Panc1 (cell line): Measurements from ENCODE around the gene IFNE. TPM values are rescaled to one million over a fixed set of nuclear protein-coding genes. Genes with fewer than 3 reads are reported as not detected.

Experiments
- ATAC-seq: fragments of 200-7000 bp; cut with Tn5 transposase; 2 replicates; pipeline ENCODE4 v1.9.1; 2020; ENCODE audit warnings: mild to moderate bottlenecking, moderate library complexity
- BruUV-seq: library from RNA; stranded (reverse); fragments of 400-500 nt; replicated peaks from 2 replicates; lab custom pipeline; 2021; lab: Mats Ljungman, UMichigan
- CTCF ChIA-PET: fragments of 300-600 bp; sonication (Branson Sonifier 250); formaldehyde crosslinking; loops from one replicate; lab custom pipeline; 2022; ENCODE audit warnings: antibody characterized with exemption; lab: Charles Lee
- POLR2A ChIA-PET: fragments of 300-600 bp; sonication (Branson Sonifier 250); formaldehyde crosslinking; loops from one replicate; lab custom pipeline; 2022; ENCODE audit warnings: antibody characterized with exemption; lab: Charles Lee
- DNase-seq: peaks from one replicate; pipeline ENCODE4 v3.0.0-alpha.2; 2010; ENCODE audit warnings: low read depth, low spot score
- H3K27ac ChIP-seq: 2 replicates; pipeline ENCODE4 v1.5.1; 2011; ENCODE audit warnings: mild to moderate bottlenecking, low read length, inconsistent platforms
- H3K27me3 ChIP-seq: fragments of 200-500 bp; sonication (Bioruptor generic); 2 replicates; pipeline ENCODE4 v1.6.0; 2014; ENCODE audit warnings: low read length, inconsistent platforms; ENCODE audit not compliant: control insufficient read depth, insufficient read depth
- H3K36me3 ChIP-seq: fragments of 200-500 bp; sonication (Bioruptor generic); 2 replicates; pipeline ENCODE4 v1.5.1; 2014; ENCODE audit warnings: inconsistent platforms, mild to moderate bottlenecking, low read length, moderate library complexity; ENCODE audit not compliant: control insufficient read depth, insufficient read depth
- H3K4me1 ChIP-seq: 2 replicates; pipeline ENCODE4 v1.5.1; 2011; ENCODE audit warnings: inconsistent platforms, mild to moderate bottlenecking, low read length, moderate library complexity; ENCODE audit not compliant: control insufficient read depth, insufficient read depth
- H3K4me3 ChIP-seq, 2 experiments: 2 replicates each; pipeline ENCODE4 v1.5.1; 2011 to 2012; ENCODE audit warnings: low read depth in 2 of 2, low read length in 2 of 2, mild to moderate bottlenecking in 2 of 2, inconsistent platforms in 1 of 2, moderate library complexity in 1 of 2
- H3K9me3 ChIP-seq: fragments of 200-500 bp; sonication (Bioruptor generic); 2 replicates; pipeline ENCODE4 v1.5.1; 2014; ENCODE audit warnings: low read depth, mild to moderate bottlenecking, inconsistent platforms, low read length, moderate library complexity; ENCODE audit not compliant: control insufficient read depth, insufficient read depth
- CTCF ChIP-seq: fragments of 450-650 bp; IDR thresholded peaks from 2 replicates; pipeline ENCODE4 v1.5.1; 2017; ENCODE audit warnings: mild to moderate bottlenecking
- POLR2AphosphoS5 ChIP-seq: IDR thresholded peaks from 2 replicates; pipeline ENCODE4 v1.6.1; 2012; ENCODE audit warnings: mild to moderate bottlenecking, low read depth, low read length, moderate library complexity
- REST ChIP-seq, 2 experiments: IDR thresholded peaks; 2 replicates each; pipeline ENCODE4 v1.6.1; 2011 to 2012; ENCODE audit warnings: low read depth in 2 of 2, control low read depth in 1 of 2, low read length in 1 of 2, mild to moderate bottlenecking in 1 of 2, moderate library complexity in 1 of 2; ENCODE audit not compliant: insufficient read depth in 1 of 2
- SIN3A ChIP-seq: IDR thresholded peaks from 2 replicates; pipeline ENCODE4 v1.6.1; 2012; ENCODE audit warnings: low read depth, mild to moderate bottlenecking, low read length, moderate library complexity, borderline replicate concordance; ENCODE audit not compliant: insufficient read depth
- TCF7L2 ChIP-seq: IDR thresholded peaks from 2 replicates; pipeline ENCODE4 v1.6.1; 2011; ENCODE audit warnings: mild to moderate bottlenecking, low read depth, low read length, inconsistent platforms
- in situ Hi-C: cut with HindIII; loops from 2 replicates; pipeline ENCODE4 v1.10.0; 2016; ENCODE audit warnings: low sequenced_read_pairs, low pct_unique_long_range_greater_than_20kb
- intact Hi-C: fragments of 100-400 bp; cut with micrococcal nuclease; formaldehyde crosslinking; loops from one replicate; pipeline ENCODE4 v1.10.0; 2022; ENCODE audit not compliant: unreplicated experiment
- total RNA-seq: library from RNA; stranded (reverse); gene quantifications from one replicate; pipeline ENCODE4 v1.2.1, GENCODE V29; 2021; ENCODE audit not compliant: unreplicated experiment

Gene IFNE
- total RNA-seq, 1 experiment from 2014 or later = 0.44 TPM

- no peak for DNase-seq
- Histone ChIP-seq H3K36me3 (no peaks in the 10 kb centered on the region), H3K27me3 (no peaks in the 10 kb centered on the region), H3K27ac (no peak overlapping the region), H3K9me3 (no peaks in the 10 kb centered on the region), H3K4me3 (no peak overlapping the region), H3K4me1 (no peaks in the 10 kb centered on the region)
- no peak for ATAC-seq
- no peak for TF ChIP-seq TCF7L2
- no peak for TF ChIP-seq REST (IDR thresholded peaks at IDR 0.05; ENCODE audit: insufficient read depth in 1 of 2, low read depth in 2 of 2, low read length in 1 of 2)
- TF ChIP-seq CTCF = no peak
- TF ChIP-seq SIN3A = no peak
- no peak for TF ChIP-seq POLR2AphosphoS5
- POLR2A ChIA-PET = no interaction called here
- BruUV-seq = no TSS peak
- CTCF ChIA-PET = no interaction called here
- intact Hi-C loops = no loop called here
- in situ Hi-C loops = no loop called here
These were observed 12.0 kb downstream of the IFNE start for GRCh38 chr9:21470126-21470525.

DNA sequence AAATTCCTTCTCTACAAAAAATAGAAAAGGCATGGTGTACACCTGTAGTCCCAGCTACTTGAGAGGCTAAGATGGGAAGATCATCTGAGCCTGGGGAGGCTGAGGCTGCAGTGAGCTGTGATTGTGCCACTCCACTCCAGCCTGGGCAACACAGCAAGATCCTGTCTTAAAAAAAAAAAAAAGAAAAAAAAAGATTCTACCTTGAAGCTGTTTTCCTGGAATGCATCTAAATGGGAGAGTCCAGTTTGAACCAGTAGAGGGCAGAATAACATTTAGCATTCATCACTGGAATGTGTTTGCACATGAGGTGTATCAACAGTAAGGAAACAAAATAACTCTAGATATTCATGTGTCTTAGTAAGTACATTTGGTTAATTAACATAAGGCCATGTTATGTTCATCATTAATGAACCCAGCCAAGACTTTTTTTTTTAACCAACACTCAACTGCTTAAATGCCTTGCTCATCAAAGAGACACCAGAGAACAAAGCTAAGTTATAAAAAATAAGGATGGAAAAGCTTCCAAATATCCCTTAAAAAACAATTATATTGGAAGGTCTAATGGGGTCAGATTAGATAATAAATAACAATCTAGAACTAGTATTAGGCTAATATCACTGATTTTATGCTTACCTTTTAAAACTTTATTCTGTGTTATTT lies 16.1 kb downstream of the IFNE start:
- Histone ChIP-seq H3K27me3 (no peaks in the 10 kb centered on the region), H3K9me3 (no peaks in the 10 kb centered on the region), H3K4me3 (no peak overlapping the region), H3K4me1 (no peaks in the 10 kb centered on the region), H3K27ac (no peak overlapping the region), H3K36me3 (no peaks in the 10 kb centered on the region)
- BruUV-seq = no TSS peak
- in situ Hi-C loops = no loop called here
- TF ChIP-seq CTCF (peak; percentile 35; the same call in 1 of the 2 replicates), REST (IDR thresholded peaks at IDR 0.05; ENCODE audit: insufficient read depth in 1 of 2, low read depth in 2 of 2, low read length in 1 of 2) (no peak)
- ATAC-seq (no peak), DNase-seq (peak; percentile 18)
- POLR2A ChIA-PET = no interaction called here
- intact Hi-C loops = no loop called here
- CTCF ChIA-PET = interaction anchor here (0.5 to 0.9 kb wide), 4 partner anchors 86 to 336 kb away, joined by 3 to 4 read pairs (median 4); partner anchors contain the start of gene MTAP
